HL-60 (cell line): ENCODE data around the gene ZBTB7C.

ENCODE experiments used
- DNase-seq, 2 experiments: peaks; one replicate each; pipeline ENCODE4 v3.0.0-alpha.2; 2010 to 2020; ENCODE audit warnings: low read depth in 1 of 2, low spot score in 1 of 2
- H3K27ac ChIP-seq: fragments of 250-450 bp; sonication (Bioruptor Pico); replicated peaks from 2 replicates; pipeline ENCODE4 v1.5.1; 2020; ENCODE audit warnings: mild to moderate bottlenecking, moderate library complexity
- H3K27me3 ChIP-seq: fragments of 250-450 bp; sonication (Bioruptor Pico); 2 replicates; pipeline ENCODE4 v1.5.1; 2021; ENCODE audit warnings: mild to moderate bottlenecking, moderate library complexity; ENCODE audit not compliant: insufficient read depth, poor library complexity, severe bottlenecking
- H3K4me3 ChIP-seq: replicated peaks from 2 replicates; pipeline ENCODE4 v1.5.1; 2011; ENCODE audit warnings: mild to moderate bottlenecking, control low read depth, low read length; ENCODE audit not compliant: insufficient read depth
- GABPA ChIP-seq: IDR thresholded peaks from 2 replicates; pipeline ENCODE4 v1.6.1; 2012; ENCODE audit warnings: low read depth
- POLR2AphosphoS5 ChIP-seq: IDR thresholded peaks from 2 replicates; pipeline ENCODE4 v1.6.1; 2012; ENCODE audit warnings: low read depth
- SPI1 ChIP-seq: IDR thresholded peaks from 2 replicates; pipeline ENCODE4 v1.6.1; 2012; ENCODE audit warnings: low read depth, mild to moderate bottlenecking, borderline replicate concordance
- TF ChIP-seq, protein P1 (sequence below): IDR thresholded peaks from 2 replicates; pipeline ENCODE4 v1.6.1; 2012; ENCODE audit warnings: low read depth; ENCODE audit not compliant: insufficient replicate concordance
- TF ChIP-seq, protein P2 (sequence below): IDR thresholded peaks from one replicate; pipeline ENCODE4 v1.5.1; 2011; ENCODE audit warnings: low read length, control low read depth, inconsistent platforms; ENCODE audit not compliant: insufficient read depth

ZBTB7C gene

DNA sequence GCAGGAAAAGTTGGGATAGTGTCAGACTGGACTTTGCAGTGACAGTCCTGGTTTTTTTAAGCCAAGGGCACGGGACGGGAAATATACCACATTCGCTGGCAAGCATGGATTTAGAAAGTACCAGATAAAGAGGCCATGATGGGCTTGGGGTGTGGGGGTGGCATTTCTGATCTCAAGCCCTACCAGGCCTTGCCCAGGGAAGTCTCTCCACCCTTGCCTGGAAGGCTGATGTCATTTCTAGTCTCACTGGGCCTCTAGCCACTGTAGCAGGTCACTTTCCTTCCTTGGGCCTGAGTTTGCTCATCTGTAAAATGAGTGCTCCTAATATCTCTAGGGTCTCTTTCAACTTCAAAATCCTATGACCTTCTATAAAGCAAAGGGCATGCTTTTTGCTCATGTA is 1.8 kb downstream of the ZBTB7C start:
- TF ChIP-seq, protein P1, sequence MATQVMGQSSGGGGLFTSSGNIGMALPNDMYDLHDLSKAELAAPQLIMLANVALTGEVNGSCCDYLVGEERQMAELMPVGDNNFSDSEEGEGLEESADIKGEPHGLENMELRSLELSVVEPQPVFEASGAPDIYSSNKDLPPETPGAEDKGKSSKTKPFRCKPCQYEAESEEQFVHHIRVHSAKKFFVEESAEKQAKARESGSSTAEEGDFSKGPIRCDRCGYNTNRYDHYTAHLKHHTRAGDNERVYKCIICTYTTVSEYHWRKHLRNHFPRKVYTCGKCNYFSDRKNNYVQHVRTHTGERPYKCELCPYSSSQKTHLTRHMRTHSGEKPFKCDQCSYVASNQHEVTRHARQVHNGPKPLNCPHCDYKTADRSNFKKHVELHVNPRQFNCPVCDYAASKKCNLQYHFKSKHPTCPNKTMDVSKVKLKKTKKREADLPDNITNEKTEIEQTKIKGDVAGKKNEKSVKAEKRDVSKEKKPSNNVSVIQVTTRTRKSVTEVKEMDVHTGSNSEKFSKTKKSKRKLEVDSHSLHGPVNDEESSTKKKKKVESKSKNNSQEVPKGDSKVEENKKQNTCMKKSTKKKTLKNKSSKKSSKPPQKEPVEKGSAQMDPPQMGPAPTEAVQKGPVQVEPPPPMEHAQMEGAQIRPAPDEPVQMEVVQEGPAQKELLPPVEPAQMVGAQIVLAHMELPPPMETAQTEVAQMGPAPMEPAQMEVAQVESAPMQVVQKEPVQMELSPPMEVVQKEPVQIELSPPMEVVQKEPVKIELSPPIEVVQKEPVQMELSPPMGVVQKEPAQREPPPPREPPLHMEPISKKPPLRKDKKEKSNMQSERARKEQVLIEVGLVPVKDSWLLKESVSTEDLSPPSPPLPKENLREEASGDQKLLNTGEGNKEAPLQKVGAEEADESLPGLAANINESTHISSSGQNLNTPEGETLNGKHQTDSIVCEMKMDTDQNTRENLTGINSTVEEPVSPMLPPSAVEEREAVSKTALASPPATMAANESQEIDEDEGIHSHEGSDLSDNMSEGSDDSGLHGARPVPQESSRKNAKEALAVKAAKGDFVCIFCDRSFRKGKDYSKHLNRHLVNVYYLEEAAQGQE: no peak
- no peak for TF ChIP-seq POLR2AphosphoS5
- Histone ChIP-seq H3K27me3 (peaks cover 58% of the 10 kb centered on the region), H3K27ac (no peak overlapping the region), H3K4me3 (no peak overlapping the region)
- DNase-seq: no peak

DNA sequence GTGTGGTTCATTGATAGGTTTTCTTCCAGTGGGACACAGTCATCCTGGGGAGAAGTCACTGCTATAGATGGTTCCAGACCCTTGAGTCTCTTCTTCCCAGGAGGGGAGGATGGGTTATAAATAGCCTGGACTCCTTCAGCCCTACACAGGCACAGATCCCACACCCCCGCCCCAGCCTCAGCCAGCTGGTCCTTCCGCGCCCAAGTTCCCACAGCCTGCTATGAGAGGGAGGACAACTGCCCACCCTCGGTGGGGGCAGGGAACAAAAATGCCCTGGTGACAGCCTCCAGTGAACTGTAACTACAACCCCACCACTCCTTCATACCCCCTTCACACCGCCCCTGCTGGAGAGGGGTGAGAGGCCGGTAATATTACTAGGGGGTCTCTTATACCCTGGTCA is 3.2 kb downstream of the ZBTB7C start:
- no peak for DNase-seq
- TF ChIP-seq POLR2AphosphoS5: no peak
- TF ChIP-seq, protein P1: no peak
- no peak for TF ChIP-seq GABPA
- no peak for TF ChIP-seq SPI1
- TF ChIP-seq, protein P2, sequence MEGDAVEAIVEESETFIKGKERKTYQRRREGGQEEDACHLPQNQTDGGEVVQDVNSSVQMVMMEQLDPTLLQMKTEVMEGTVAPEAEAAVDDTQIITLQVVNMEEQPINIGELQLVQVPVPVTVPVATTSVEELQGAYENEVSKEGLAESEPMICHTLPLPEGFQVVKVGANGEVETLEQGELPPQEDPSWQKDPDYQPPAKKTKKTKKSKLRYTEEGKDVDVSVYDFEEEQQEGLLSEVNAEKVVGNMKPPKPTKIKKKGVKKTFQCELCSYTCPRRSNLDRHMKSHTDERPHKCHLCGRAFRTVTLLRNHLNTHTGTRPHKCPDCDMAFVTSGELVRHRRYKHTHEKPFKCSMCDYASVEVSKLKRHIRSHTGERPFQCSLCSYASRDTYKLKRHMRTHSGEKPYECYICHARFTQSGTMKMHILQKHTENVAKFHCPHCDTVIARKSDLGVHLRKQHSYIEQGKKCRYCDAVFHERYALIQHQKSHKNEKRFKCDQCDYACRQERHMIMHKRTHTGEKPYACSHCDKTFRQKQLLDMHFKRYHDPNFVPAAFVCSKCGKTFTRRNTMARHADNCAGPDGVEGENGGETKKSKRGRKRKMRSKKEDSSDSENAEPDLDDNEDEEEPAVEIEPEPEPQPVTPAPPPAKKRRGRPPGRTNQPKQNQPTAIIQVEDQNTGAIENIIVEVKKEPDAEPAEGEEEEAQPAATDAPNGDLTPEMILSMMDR: no peak
- no peak overlapping the region for H3K4me3 ChIP-seq
- H3K27ac ChIP-seq: no peak overlapping the region
- peaks cover 49% of the 10 kb centered on the region for H3K27me3 ChIP-seq

DNA sequence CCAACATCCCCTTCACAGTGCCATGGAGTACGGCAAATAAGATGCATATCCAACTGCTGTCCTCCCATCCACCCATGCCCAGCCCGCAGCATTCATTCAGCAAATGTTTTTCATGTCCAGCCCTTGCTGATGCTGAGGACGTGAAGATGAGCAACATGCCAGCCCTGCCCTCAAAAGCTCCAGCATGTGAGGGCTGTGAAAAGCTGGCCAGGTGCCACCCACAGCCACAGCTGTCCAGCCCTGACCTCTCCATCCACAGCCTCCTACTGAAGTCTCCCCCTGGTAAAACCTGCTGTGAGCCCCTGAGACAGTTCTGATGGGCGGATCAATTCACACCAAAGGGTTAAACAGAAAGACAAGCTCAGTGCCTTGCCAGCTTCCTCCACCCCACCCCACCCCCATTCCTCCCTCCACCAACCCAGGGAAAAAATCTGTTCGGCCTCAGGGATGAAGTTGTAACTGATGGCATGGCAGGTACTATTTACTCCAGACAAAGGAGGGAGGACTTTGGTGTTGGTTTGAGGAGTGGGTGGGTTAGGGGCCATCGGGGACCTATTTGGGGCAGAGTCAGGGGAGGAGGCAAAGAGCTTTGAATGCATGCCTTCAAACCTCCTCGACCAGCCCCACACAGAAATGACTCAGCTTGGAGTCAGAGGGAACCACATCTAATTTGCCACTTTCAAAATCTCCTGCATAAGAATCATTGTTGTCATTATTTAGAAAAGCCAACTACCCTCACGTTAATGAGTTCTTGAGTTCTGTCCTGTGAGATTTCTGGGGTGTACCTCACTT is 4.3 kb downstream of the ZBTB7C start:
- TF ChIP-seq, protein P2: no peak
- TF ChIP-seq SPI1 (no peak), POLR2AphosphoS5 (no peak), GABPA (no peak)
- TF ChIP-seq, protein P1: no peak
- peaks cover 47% of the 10 kb centered on the region for H3K27me3 ChIP-seq
- H3K27ac ChIP-seq: no peak overlapping the region
- DNase-seq: no peak
- no peak overlapping the region for H3K4me3 ChIP-seq
